Measurements from ENCODE around the gene GAS2L3. TPM values are rescaled to one million over a fixed set of nuclear protein-coding genes. Genes with fewer than 3 reads are reported as not detected.

The GAS2L3 gene
- polyA plus RNA-seq, 1 of the 3 experiments (the other 2 are of a cell fraction): 1.6 TPM

DNA sequence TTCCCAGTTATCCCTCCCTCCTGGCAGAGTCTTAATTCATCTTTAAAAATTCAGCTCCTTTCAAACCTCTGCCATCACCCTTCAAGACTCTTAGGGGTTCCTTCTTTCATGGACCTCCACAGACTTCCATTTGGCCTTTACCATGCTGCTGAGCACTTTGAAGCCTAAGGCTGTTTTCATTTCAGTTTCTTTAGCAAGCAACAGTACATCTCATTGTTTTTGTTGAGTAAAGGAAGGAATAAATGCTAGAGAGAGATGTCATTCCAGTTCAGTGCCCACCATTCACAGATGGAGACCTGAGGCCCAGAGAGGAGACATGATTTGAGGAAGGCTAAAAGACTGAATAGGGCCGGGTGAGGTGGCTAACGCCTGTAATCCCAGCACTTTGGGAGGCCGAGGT, 1.3 kb upstream of the GAS2L3 start:
- peaks cover 36% of the 10 kb centered on the region for H3K79me2 ChIP-seq (ENCODE audit: insufficient read depth)
- H3K9me2 ChIP-seq: no peaks in the 10 kb centered on the region
- H3K4me1 ChIP-seq (ENCODE audit: control insufficient read depth in 1 of 2, insufficient read depth in 2 of 2, low read depth in 1 of 2, low read length in 1 of 2): peaks cover 8 to 17% of the 10 kb centered on the region in 2 experiments
- H3K36me3 ChIP-seq (replicated peaks in 1 of 2; ENCODE audit: control insufficient read depth in 1 of 2, insufficient read depth in 2 of 2, low read length in 1 of 2): no peaks in the 10 kb centered on the region
- peaks cover 17% of the 10 kb centered on the region for H3F3A ChIP-seq (replicated peaks; ENCODE audit: insufficient read depth)
- H3K9ac ChIP-seq: no peak overlapping the region
- H3K9me3 ChIP-seq: no peaks in the 10 kb centered on the region
- no peak overlapping the region for H3K4me3 ChIP-seq (ENCODE audit: low read depth in 2 of 2, low read length in 1 of 2)
- 89% methylated on average over 3 of the region's 3 CpGs for WGBS (ENCODE audit: low lambda C conversion rate)
- H3K27ac ChIP-seq (ENCODE audit: low read depth in 2 of 2, low read length in 1 of 2): no peak overlapping the region
- no peak overlapping the region for H2AFZ ChIP-seq (ENCODE audit: low read depth)
- no peaks in the 10 kb centered on the region for H3K27me3 ChIP-seq (ENCODE audit: insufficient read depth)
- CTCF ChIA-PET: interaction anchor here (1.3 to 3.2 kb wide), 2 partner anchors 18 to 338 kb away, joined by 3 to 12 read pairs; no protein-coding TSS in a partner anchor
- POLR2A ChIA-PET: no interaction called here
- no peaks in the 10 kb centered on the region for H4K20me1 ChIP-seq (ENCODE audit: insufficient read depth)
- H3K4me2 ChIP-seq: no peak overlapping the region
- DNase-seq: no peak
- TF ChIP-seq, protein P1, sequence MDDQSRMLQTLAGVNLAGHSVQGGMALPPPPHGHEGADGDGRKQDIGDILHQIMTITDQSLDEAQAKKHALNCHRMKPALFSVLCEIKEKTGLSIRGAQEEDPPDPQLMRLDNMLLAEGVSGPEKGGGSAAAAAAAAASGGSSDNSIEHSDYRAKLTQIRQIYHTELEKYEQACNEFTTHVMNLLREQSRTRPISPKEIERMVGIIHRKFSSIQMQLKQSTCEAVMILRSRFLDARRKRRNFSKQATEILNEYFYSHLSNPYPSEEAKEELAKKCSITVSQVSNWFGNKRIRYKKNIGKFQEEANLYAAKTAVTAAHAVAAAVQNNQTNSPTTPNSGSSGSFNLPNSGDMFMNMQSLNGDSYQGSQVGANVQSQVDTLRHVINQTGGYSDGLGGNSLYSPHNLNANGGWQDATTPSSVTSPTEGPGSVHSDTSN (IDR thresholded peaks at IDR 0.05): no peak
- TF ChIP-seq USF1 (IDR thresholded peaks at IDR 0.05; ENCODE audit: borderline replicate concordance, low read depth) (no peak), USF2 (IDR thresholded peaks at IDR 0.05; ENCODE audit: borderline replicate concordance, low read depth, low read length) (no peak), GATA2 (CRISPR knock-in tag; IDR thresholded peaks at IDR 0.05) (no peak), TEAD4 (IDR thresholded peaks at IDR 0.05; ENCODE audit: borderline replicate concordance, insufficient read depth) (no peak), POLR2AphosphoS5 (IDR thresholded peaks at IDR 0.05; ENCODE audit: low read depth, low read length) (no peak), EZH2phosphoT487 (IDR thresholded peaks at IDR 0.05; ENCODE audit: borderline replicate concordance, low read depth) (no peak), RFX5 (IDR thresholded peaks at IDR 0.05; ENCODE audit: low read length) (no peak), ZBTB33 (IDR thresholded peaks at IDR 0.05; ENCODE audit: borderline replicate concordance, low read depth) (no peak), SIN3A (IDR thresholded peaks at IDR 0.05; ENCODE audit: borderline replicate concordance, low read depth, low read length) (no peak), MEF2A (IDR thresholded peaks at IDR 0.05; ENCODE audit: borderline replicate concordance, low read depth) (no peak), FOXM1 (IDR thresholded peaks at IDR 0.05; ENCODE audit: low read depth) (no peak), RAD21 (IDR thresholded peaks at IDR 0.05; ENCODE audit: low read length) (no peak)
- TF ChIP-seq, protein P2, sequence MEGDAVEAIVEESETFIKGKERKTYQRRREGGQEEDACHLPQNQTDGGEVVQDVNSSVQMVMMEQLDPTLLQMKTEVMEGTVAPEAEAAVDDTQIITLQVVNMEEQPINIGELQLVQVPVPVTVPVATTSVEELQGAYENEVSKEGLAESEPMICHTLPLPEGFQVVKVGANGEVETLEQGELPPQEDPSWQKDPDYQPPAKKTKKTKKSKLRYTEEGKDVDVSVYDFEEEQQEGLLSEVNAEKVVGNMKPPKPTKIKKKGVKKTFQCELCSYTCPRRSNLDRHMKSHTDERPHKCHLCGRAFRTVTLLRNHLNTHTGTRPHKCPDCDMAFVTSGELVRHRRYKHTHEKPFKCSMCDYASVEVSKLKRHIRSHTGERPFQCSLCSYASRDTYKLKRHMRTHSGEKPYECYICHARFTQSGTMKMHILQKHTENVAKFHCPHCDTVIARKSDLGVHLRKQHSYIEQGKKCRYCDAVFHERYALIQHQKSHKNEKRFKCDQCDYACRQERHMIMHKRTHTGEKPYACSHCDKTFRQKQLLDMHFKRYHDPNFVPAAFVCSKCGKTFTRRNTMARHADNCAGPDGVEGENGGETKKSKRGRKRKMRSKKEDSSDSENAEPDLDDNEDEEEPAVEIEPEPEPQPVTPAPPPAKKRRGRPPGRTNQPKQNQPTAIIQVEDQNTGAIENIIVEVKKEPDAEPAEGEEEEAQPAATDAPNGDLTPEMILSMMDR (IDR thresholded peaks at IDR 0.05): no peak
- TF ChIP-seq, protein P3, sequence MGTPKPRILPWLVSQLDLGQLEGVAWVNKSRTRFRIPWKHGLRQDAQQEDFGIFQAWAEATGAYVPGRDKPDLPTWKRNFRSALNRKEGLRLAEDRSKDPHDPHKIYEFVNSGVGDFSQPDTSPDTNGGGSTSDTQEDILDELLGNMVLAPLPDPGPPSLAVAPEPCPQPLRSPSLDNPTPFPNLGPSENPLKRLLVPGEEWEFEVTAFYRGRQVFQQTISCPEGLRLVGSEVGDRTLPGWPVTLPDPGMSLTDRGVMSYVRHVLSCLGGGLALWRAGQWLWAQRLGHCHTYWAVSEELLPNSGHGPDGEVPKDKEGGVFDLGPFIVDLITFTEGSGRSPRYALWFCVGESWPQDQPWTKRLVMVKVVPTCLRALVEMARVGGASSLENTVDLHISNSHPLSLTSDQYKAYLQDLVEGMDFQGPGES (IDR thresholded peaks at IDR 0.05; ENCODE audit: low read depth, low read length): no peak
- TF ChIP-seq, protein P4, sequence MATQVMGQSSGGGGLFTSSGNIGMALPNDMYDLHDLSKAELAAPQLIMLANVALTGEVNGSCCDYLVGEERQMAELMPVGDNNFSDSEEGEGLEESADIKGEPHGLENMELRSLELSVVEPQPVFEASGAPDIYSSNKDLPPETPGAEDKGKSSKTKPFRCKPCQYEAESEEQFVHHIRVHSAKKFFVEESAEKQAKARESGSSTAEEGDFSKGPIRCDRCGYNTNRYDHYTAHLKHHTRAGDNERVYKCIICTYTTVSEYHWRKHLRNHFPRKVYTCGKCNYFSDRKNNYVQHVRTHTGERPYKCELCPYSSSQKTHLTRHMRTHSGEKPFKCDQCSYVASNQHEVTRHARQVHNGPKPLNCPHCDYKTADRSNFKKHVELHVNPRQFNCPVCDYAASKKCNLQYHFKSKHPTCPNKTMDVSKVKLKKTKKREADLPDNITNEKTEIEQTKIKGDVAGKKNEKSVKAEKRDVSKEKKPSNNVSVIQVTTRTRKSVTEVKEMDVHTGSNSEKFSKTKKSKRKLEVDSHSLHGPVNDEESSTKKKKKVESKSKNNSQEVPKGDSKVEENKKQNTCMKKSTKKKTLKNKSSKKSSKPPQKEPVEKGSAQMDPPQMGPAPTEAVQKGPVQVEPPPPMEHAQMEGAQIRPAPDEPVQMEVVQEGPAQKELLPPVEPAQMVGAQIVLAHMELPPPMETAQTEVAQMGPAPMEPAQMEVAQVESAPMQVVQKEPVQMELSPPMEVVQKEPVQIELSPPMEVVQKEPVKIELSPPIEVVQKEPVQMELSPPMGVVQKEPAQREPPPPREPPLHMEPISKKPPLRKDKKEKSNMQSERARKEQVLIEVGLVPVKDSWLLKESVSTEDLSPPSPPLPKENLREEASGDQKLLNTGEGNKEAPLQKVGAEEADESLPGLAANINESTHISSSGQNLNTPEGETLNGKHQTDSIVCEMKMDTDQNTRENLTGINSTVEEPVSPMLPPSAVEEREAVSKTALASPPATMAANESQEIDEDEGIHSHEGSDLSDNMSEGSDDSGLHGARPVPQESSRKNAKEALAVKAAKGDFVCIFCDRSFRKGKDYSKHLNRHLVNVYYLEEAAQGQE (IDR thresholded peaks at IDR 0.05; ENCODE audit: low read depth, low read length): no peak
- TF ChIP-seq, protein P5, sequence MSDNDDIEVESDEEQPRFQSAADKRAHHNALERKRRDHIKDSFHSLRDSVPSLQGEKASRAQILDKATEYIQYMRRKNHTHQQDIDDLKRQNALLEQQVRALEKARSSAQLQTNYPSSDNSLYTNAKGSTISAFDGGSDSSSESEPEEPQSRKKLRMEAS (IDR thresholded peaks at IDR 0.05; ENCODE audit: low read depth): no peak
